DND-41 (cell line): ENCODE measurements around the gene PIGC.

Source experiments
- EZH2 ChIP-seq: IDR thresholded peaks from 3 replicates; pipeline ENCODE4 v1.6.1; 2012; ENCODE audit warnings: borderline replicate concordance, low read depth, mild to moderate bottlenecking, moderate library complexity, low read length, inconsistent platforms; ENCODE audit not compliant: severe bottlenecking
- TF ChIP-seq, protein P1 (sequence below): IDR thresholded peaks from 2 replicates; pipeline ENCODE4 v1.5.1; 2012; ENCODE audit warnings: borderline replicate concordance, low read length, moderate library complexity, mild to moderate bottlenecking; ENCODE audit not compliant: poor library complexity, severe bottlenecking; ENCODE audit errors: extremely low read depth

DNA sequence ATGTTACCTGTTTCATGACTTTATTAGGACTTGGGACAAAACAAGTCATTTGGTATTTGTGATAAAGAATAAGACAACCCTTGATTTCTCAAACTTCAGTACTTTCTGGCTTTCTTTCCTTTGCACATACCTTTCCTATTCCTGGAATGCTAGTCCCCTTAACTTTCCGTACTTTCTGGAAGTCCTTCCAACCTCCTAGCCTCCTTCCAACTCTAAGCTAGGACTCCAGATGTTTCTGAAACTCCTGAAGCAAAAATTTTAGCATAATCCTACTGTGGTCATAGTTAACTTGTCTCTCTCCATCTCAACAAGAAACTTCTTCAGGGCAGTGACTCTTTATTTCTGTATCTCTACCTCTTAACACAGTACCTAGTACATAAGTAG lies 43.2 kb downstream of the PIGC start:
- TF ChIP-seq, protein P1, sequence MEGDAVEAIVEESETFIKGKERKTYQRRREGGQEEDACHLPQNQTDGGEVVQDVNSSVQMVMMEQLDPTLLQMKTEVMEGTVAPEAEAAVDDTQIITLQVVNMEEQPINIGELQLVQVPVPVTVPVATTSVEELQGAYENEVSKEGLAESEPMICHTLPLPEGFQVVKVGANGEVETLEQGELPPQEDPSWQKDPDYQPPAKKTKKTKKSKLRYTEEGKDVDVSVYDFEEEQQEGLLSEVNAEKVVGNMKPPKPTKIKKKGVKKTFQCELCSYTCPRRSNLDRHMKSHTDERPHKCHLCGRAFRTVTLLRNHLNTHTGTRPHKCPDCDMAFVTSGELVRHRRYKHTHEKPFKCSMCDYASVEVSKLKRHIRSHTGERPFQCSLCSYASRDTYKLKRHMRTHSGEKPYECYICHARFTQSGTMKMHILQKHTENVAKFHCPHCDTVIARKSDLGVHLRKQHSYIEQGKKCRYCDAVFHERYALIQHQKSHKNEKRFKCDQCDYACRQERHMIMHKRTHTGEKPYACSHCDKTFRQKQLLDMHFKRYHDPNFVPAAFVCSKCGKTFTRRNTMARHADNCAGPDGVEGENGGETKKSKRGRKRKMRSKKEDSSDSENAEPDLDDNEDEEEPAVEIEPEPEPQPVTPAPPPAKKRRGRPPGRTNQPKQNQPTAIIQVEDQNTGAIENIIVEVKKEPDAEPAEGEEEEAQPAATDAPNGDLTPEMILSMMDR = no peak
- TF ChIP-seq EZH2 = no peak
